ENCODE results near the gene CLUH.
"Not testable (repeated sequence)": the region's sequence is repeated elsewhere in the genome, so short reads cannot be mapped to it uniquely, and the experiment has no call there.

CLUH gene

DNA sequence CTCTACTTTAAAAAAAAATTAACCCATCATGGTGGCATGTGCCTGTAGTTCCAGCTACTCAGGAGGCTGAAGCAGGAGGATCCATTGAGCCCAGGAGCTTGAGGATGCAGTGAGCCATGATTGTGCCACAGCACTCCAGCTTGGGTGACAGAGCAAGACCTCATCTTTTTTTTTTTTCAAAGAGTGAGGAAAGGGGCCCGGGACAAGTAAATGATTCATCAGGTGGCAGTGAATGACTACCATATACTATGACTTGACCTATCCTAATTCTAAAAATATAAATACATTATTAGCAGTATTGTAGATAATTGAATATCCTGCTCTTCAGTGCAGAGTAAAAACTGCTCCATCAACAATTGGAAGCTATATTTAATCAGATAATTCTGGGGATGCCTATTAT lies 55.3 kb downstream of the CLUH start:
- H3K27ac ChIP-seq, result no peak overlapping the region
- DNase-seq (ENCODE audit: low spot score), result no peak
- TF ChIP-seq, protein P1, sequence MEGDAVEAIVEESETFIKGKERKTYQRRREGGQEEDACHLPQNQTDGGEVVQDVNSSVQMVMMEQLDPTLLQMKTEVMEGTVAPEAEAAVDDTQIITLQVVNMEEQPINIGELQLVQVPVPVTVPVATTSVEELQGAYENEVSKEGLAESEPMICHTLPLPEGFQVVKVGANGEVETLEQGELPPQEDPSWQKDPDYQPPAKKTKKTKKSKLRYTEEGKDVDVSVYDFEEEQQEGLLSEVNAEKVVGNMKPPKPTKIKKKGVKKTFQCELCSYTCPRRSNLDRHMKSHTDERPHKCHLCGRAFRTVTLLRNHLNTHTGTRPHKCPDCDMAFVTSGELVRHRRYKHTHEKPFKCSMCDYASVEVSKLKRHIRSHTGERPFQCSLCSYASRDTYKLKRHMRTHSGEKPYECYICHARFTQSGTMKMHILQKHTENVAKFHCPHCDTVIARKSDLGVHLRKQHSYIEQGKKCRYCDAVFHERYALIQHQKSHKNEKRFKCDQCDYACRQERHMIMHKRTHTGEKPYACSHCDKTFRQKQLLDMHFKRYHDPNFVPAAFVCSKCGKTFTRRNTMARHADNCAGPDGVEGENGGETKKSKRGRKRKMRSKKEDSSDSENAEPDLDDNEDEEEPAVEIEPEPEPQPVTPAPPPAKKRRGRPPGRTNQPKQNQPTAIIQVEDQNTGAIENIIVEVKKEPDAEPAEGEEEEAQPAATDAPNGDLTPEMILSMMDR (IDR thresholded peaks at IDR 0.05), result no peak
- no peak overlapping the region for H3K4me3 ChIP-seq

DNA sequence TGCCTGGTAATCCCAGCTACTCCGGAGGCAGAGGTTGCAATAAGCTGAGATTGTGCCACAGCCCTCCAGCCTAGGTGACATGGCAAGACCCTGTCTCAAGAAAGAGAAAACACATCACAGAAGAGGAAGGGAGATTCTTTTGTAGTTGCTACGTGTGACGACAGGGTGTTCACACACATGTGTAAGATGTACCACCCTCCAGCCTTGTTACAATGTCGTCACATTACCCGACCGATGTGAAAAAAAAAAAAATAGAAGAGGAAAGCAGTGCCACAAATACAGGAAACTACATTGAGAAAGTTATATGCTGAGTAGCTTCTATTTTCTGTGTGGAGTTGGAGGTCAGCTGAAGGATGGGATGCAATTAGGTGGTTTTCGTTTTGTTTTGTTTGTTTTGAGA lies 56.0 kb downstream of the CLUH start:
- H3K27ac ChIP-seq, result no peak overlapping the region
- TF ChIP-seq, protein P1 (IDR thresholded peaks at IDR 0.05), result no peak

DNA sequence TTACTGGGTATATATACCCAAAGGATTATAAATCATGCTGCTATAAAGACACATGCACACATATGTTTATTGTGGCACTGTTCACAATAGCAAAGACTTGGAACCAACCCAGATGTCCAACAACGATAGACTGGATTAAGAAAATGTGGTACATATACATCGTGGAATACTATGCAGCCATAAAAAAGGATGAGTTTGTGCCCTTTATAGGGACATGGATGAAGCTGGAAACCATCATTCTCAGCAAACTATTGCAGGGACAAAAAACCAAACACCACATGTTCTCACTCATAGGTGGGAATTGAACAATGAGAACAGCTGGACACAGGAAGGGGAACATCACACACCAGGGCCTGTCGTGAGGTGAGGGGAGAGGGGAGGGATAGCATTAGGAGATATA lies 58.7 kb downstream of the CLUH start:
- not testable (repeated sequence) for H3K27ac ChIP-seq; H3K4me3 ChIP-seq; DNase-seq (ENCODE audit: low spot score)

More for the DNA sequence above, 56.0 kb downstream of the CLUH start:
- no peak overlapping the region for H3K4me3 ChIP-seq
- DNase-seq (ENCODE audit: low spot score), result no peak

DNA sequence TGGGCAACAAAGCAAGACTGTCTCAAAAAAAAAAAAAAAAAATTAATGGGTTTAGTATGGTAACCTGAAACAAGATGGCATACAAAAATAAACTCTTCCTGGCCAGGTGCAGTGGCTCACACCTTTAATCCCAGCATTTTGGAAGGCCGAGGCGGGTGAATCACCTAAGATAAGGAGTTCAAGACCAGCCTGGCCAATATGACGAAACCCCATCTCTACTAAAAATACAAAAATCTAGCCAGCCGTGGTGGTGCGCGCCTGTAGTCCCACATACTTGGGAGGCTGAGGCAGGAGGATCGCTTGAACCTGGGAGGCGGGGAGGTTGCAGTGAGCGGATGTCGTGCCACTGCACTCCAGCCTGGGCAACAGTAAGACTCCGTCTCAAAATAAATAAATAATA lies 62.4 kb downstream of the CLUH start:
- TF ChIP-seq, protein P1 (IDR thresholded peaks at IDR 0.05), result no peak
- H3K4me3 ChIP-seq, result no peak overlapping the region
- no peak for DNase-seq (ENCODE audit: low spot score)
- no peak overlapping the region for H3K27ac ChIP-seq

DNA sequence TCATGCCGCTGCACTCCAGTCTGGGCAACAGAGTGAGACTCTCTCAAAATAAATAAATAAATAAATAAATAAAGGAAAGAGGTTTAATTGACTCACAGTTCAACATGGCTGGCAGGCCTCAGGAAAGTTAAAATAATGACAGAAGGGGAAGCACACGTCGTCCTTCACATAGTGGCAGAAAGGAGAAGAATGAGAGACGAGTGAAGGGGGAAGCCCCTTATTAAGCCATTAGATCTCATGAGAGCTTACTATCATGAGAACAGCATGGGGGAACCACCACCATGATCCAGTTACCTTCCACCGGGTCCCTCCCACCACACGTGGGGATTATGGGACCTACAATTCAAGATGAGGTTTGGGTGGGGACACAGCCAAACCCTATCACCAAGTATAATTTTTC lies 63.6 kb downstream of the CLUH start:
- no peak overlapping the region for H3K4me3 ChIP-seq
- DNase-seq (ENCODE audit: low spot score), result no peak
- TF ChIP-seq, protein P1 (IDR thresholded peaks at IDR 0.05), result no peak
- no peak overlapping the region for H3K27ac ChIP-seq

DNA sequence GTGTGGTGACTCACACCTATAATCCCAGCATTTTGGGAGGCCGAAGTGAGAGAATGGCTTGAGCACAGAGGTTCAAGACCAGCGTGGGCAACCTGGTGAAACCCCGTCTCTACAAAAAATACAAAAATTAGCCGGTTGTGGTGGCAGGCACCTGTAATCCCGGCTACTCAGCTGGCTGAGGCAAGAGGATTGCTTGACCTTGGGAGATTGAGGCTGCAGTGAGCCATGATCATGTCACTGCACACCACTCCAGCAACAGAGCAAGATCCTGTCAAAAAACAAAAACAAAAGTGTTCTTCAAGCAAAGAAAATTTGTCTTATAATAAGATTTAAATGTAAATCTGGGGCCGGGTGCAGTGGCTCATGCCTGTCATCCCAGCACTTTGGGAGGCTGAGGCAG lies 66.6 kb downstream of the CLUH start:
- Histone ChIP-seq H3K4me3 (no peak overlapping the region), H3K27ac (no peak overlapping the region)
- no peak for DNase-seq (ENCODE audit: low spot score)
- TF ChIP-seq, protein P1 (IDR thresholded peaks at IDR 0.05), result no peak

All from coronary artery (tissue), 2 donors.